Endodermal cell (in vitro differentiated cells): ENCODE measurements around the gene GOLGA6D. TPM values are rescaled to one million over a fixed set of nuclear protein-coding genes. Genes with fewer than 3 reads are reported as not detected.
"Not testable (repeated sequence)": the region's sequence is repeated elsewhere in the genome, so short reads cannot be mapped to it uniquely, and the experiment has no call there.

Source experiments
- DNase-seq: peaks from one replicate; pipeline ENCODE4 v3.0.0-alpha.2; 2017
- H3K27ac ChIP-seq: 2 replicates; pipeline ENCODE4 v1.5.1; 2013; ENCODE audit warnings: mild to moderate bottlenecking, low read depth, low read length, moderate library complexity
- H3K27me3 ChIP-seq: 2 replicates; pipeline ENCODE4 v1.6.1; 2013; ENCODE audit warnings: mild to moderate bottlenecking, low read length, moderate library complexity; ENCODE audit not compliant: insufficient read depth, control insufficient read depth, poor library complexity, severe bottlenecking
- H3K36me3 ChIP-seq: 2 replicates; pipeline ENCODE4 v1.7.0; 2013; ENCODE audit warnings: mild to moderate bottlenecking, low read length, moderate library complexity; ENCODE audit not compliant: control insufficient read depth, insufficient read depth
- H3K4me1 ChIP-seq: one replicate; pipeline ENCODE4 v1.7.0; 2013; ENCODE audit warnings: low read length; ENCODE audit not compliant: control insufficient read depth, insufficient read depth
- H3K4me3 ChIP-seq: 2 replicates; pipeline ENCODE4 v1.5.1; 2013; ENCODE audit warnings: mild to moderate bottlenecking, low read length, moderate library complexity
- H3K9ac ChIP-seq: 2 replicates; pipeline ENCODE4 v1.6.1; 2013; ENCODE audit warnings: mild to moderate bottlenecking, low read length, moderate library complexity; ENCODE audit not compliant: poor library complexity, severe bottlenecking; ENCODE audit errors: extremely low read depth
- H3K9me3 ChIP-seq: 2 replicates; pipeline ENCODE4 v1.6.1; 2013; ENCODE audit warnings: mild to moderate bottlenecking, low read length, moderate library complexity; ENCODE audit not compliant: control insufficient read depth
- H3K27ac Mint-ChIP-seq: 2 replicates; pipeline ENCODE4 v1.8.0; 2020; ENCODE audit warnings: mixed read lengths
- H3K27me3 Mint-ChIP-seq: 2 replicates; pipeline ENCODE4 v1.8.0; 2021; ENCODE audit warnings: mild to moderate bottlenecking, mixed read lengths; ENCODE audit not compliant: insufficient read depth
- H3K36me3 Mint-ChIP-seq: 2 replicates; pipeline ENCODE4 v1.8.0; 2020; ENCODE audit warnings: low read depth, mixed read lengths
- H3K4me1 Mint-ChIP-seq: 2 replicates; pipeline ENCODE4 v1.8.0; 2020; ENCODE audit warnings: mixed read lengths
- H3K4me3 Mint-ChIP-seq: 2 replicates; pipeline ENCODE4 v1.8.0; 2020; ENCODE audit warnings: mild to moderate bottlenecking, moderate library complexity, mixed read lengths
- H3K9me3 Mint-ChIP-seq: 2 replicates; pipeline ENCODE4 v1.8.0; 2020; ENCODE audit warnings: mild to moderate bottlenecking, mixed read lengths
- CTCF ChIP-seq: fragments of 200-600 bp; sonication (generic); conservative IDR thresholded peaks from 2 replicates; pipeline ENCODE4 v1.5.0; 2021; ENCODE audit warnings: antibody characterized with exemption, mild to moderate bottlenecking
- WGBS, 2 experiments: methylation state at CpG; one replicate each; pipeline versions ENCODE4 v1.1.5 to v1.1.7; 2013; ENCODE audit warnings: missing lambda C conversion rate in 2 of 2, mixed read lengths in 1 of 2; ENCODE audit not compliant: insufficient coverage in 1 of 2, insufficient read length in 1 of 2; 5-methylcytosine and 5-hydroxymethylcytosine counted together
- long read RNA-seq, 4 experiments: library from polyadenylated mRNA in 2 of 4; library from RNA in 1 of 4; library from capped mRNA in 1 of 4; stranded (forward) in 3 of 4; unstranded in 1 of 4; transcript quantifications; one replicate each; pipeline ENCODE4 v2.0.0, GENCODE V29; 2020 to 2021; ENCODE audit warnings: inconsistent platforms in 1 of 4
- polyA plus RNA-seq, 2 experiments: library from polyadenylated mRNA; stranded (reverse); fragments of 50-300 nt; gene quantifications; one replicate each; pipeline ENCODE4 v1.2.3, GENCODE V29; 2013
- total RNA-seq, 2 donors: library from RNA; stranded (reverse); fragmentation: NEBNext Ultra II Directional in 1 of 2; extraction: Animal tissue kit (Norgen Biotek cat#: 25700) in 1 of 2; gene quantifications; 2 replicates in 1 of 2; 3 replicates in 1 of 2; pipeline ENCODE4 v1.2.1, GENCODE V29; 2021

The GOLGA6D gene
- total RNA-seq = under 1 TPM; 0.11 to 0.24 TPM
- 0.11 TPM for polyA plus RNA-seq (2013, experiment 1 of 2)
- not detected for polyA plus RNA-seq (2013, experiment 2 of 2)
- long read RNA-seq, experiment 1 = 0 reads
- long read RNA-seq, experiment 2 = 0 reads
- long read RNA-seq, experiment 3 = 0 reads
- long read RNA-seq, experiment 4 = 0 reads

GRCh38 chr15:75282572-75282971 lies at the start of gene GOLGA6D:
Gene GOLGA6D (plus strand): TSS chr15:75282835. CDS start chr15:75282876, 41 bp downstream.
- H3K4me1 ChIP-seq, H3K4me1 Mint-ChIP-seq, H3K36me3 ChIP-seq, H3K9me3 Mint-ChIP-seq, H3K27ac Mint-ChIP-seq, H3K9me3 ChIP-seq, H3K36me3 Mint-ChIP-seq, H3K4me3 Mint-ChIP-seq, H3K27me3 ChIP-seq, H3K9ac ChIP-seq, H3K27ac ChIP-seq, H3K4me3 ChIP-seq, H3K27me3 Mint-ChIP-seq, DNase-seq: not testable (repeated sequence)
- no CpG with 5 or more reads among the region's 7 CpGs for WGBS, 2 experiments

GRCh38 chr15:75233504-75234190 lies 49.0 kb upstream of the GOLGA6D start:
- no peak for DNase-seq
- Histone ChIP-seq H3K9me3 (no peaks in the 10 kb centered on the region), H3K4me3 (no peak overlapping the region), H3K27ac (no peak overlapping the region), H3K27me3 (no peaks in the 10 kb centered on the region), H3K4me1 (no peaks in the 10 kb centered on the region), H3K9ac (no peak overlapping the region), H3K36me3 (no peaks in the 10 kb centered on the region)
- 85 to 89% methylated on average over 8 to 14 of the region's 14 CpGs for WGBS, 2 experiments
- H3K36me3 Mint-ChIP-seq = no peaks in the 10 kb centered on the region
- peaks cover 15% of the 10 kb centered on the region for H3K27me3 Mint-ChIP-seq
- H3K27ac Mint-ChIP-seq = no peak overlapping the region
- H3K4me3 Mint-ChIP-seq = no peak overlapping the region
- no peaks in the 10 kb centered on the region for H3K4me1 Mint-ChIP-seq
- H3K9me3 Mint-ChIP-seq = no peaks in the 10 kb centered on the region
- TF ChIP-seq CTCF = no peak

GRCh38 chr15:75234191-75234810 lies 48.3 kb upstream of the GOLGA6D start:
- H3K27me3 Mint-ChIP-seq = peaks cover 15% of the 10 kb centered on the region
- DNase-seq = no peak
- H3K4me1 ChIP-seq = no peaks in the 10 kb centered on the region

More at GRCh38 chr15:75234191-75234810, 48.3 kb upstream of the GOLGA6D start:
- WGBS, 2 experiments = 82 to 85% methylated on average over 3 to 5 of the region's 5 CpGs
- H3K4me3 ChIP-seq = no peak overlapping the region
- H3K9ac ChIP-seq = no peak overlapping the region
- no peak overlapping the region for H3K4me3 Mint-ChIP-seq
- no peaks in the 10 kb centered on the region for H3K36me3 Mint-ChIP-seq
- H3K27ac ChIP-seq = no peak overlapping the region
- no peaks in the 10 kb centered on the region for H3K9me3 ChIP-seq
- no peaks in the 10 kb centered on the region for H3K27me3 ChIP-seq
- no peak for TF ChIP-seq CTCF
- H3K4me1 Mint-ChIP-seq = no peaks in the 10 kb centered on the region
- H3K36me3 ChIP-seq = no peaks in the 10 kb centered on the region
- no peak overlapping the region for H3K27ac Mint-ChIP-seq
- H3K9me3 Mint-ChIP-seq = no peaks in the 10 kb centered on the region
